Keratinocyte (primary cell): ENCODE data around the gene IGF1.

Source experiments
- CTCF ChIP-seq, 3 experiments: IDR thresholded peaks in 1 of 3; conservative IDR thresholded peaks in 1 of 3; optimal IDR thresholded peaks in 1 of 3; 2 replicates in 2 of 3; 3 replicates in 1 of 3; pipeline versions ENCODE3 to v1.5.1; 2011; ENCODE audit warnings: low read length in 3 of 3, mild to moderate bottlenecking in 3 of 3, moderate library complexity in 2 of 3, control low read depth in 1 of 3, inconsistent platforms in 1 of 3; ENCODE audit not compliant: insufficient read depth in 2 of 3; ENCODE audit errors: extremely low read depth in 1 of 3
- EZH2 ChIP-seq: IDR thresholded peaks from one replicate; pipeline ENCODE4 v1.6.1; 2012; ENCODE audit warnings: inconsistent platforms, mild to moderate bottlenecking, low read length, moderate library complexity

GRCh38 chr12:102504280-102504679 lies 23.9 kb upstream of the IGF1 start:
- TF ChIP-seq CTCF (optimal IDR thresholded peaks at IDR 0.05 in 1 of 3, IDR thresholded peaks at IDR 0.05 in 1 of 3, conservative IDR thresholded peaks at IDR 0.05 in 1 of 3; ENCODE audit: extremely low read depth in 1 of 3, insufficient read depth in 2 of 3, low read length in 3 of 3) = no peak
- no peak for TF ChIP-seq EZH2
